ENCODE results near the gene PRRT1. TPM values are rescaled to one million over a fixed set of nuclear protein-coding genes. Genes with fewer than 3 reads are reported as not detected.
A peak's percentile ranks its signal among the peaks of the same experiment; 100 is the strongest.

The PRRT1 gene
- total RNA-seq, result 1 to 10 TPM in 3 of 4 donors, not detected in 1; 3.1 to 4.1 (median 3.8) TPM

GRCh38 chr6:32151863-32152768 is at the start of gene PRRT1:
Gene PRRT1, minus strand, starts transcription at chr6:32151939. Its CDS starts 112 bp downstream, at chr6:32151827.
- DNase-seq, result no peak
- H3K4me3 ChIP-seq, result peak within 1 kb of the TSS; percentile 24 to 74 (median 60)
- no peak for TF ChIP-seq POLR2A (IDR thresholded peaks at IDR 0.05)
- TF ChIP-seq, protein P1, sequence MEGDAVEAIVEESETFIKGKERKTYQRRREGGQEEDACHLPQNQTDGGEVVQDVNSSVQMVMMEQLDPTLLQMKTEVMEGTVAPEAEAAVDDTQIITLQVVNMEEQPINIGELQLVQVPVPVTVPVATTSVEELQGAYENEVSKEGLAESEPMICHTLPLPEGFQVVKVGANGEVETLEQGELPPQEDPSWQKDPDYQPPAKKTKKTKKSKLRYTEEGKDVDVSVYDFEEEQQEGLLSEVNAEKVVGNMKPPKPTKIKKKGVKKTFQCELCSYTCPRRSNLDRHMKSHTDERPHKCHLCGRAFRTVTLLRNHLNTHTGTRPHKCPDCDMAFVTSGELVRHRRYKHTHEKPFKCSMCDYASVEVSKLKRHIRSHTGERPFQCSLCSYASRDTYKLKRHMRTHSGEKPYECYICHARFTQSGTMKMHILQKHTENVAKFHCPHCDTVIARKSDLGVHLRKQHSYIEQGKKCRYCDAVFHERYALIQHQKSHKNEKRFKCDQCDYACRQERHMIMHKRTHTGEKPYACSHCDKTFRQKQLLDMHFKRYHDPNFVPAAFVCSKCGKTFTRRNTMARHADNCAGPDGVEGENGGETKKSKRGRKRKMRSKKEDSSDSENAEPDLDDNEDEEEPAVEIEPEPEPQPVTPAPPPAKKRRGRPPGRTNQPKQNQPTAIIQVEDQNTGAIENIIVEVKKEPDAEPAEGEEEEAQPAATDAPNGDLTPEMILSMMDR (IDR thresholded peaks at IDR 0.05), result no peak
- no peaks in the 10 kb centered on the region for H3K9me3 ChIP-seq
- H3K4me1 ChIP-seq, result peaks cover 0 to 30% (median 5%) of the 10 kb centered on the region in 4 donors
- no peaks in the 10 kb centered on the region for H3K27me3 ChIP-seq
- H3K27ac ChIP-seq, result peak within 1 kb of the TSS; percentile 17 to 85 (median 74)
- H3K36me3 ChIP-seq, result peaks cover 0 to 13% (median 0%) of the 10 kb centered on the region in 3 donors

DNA sequence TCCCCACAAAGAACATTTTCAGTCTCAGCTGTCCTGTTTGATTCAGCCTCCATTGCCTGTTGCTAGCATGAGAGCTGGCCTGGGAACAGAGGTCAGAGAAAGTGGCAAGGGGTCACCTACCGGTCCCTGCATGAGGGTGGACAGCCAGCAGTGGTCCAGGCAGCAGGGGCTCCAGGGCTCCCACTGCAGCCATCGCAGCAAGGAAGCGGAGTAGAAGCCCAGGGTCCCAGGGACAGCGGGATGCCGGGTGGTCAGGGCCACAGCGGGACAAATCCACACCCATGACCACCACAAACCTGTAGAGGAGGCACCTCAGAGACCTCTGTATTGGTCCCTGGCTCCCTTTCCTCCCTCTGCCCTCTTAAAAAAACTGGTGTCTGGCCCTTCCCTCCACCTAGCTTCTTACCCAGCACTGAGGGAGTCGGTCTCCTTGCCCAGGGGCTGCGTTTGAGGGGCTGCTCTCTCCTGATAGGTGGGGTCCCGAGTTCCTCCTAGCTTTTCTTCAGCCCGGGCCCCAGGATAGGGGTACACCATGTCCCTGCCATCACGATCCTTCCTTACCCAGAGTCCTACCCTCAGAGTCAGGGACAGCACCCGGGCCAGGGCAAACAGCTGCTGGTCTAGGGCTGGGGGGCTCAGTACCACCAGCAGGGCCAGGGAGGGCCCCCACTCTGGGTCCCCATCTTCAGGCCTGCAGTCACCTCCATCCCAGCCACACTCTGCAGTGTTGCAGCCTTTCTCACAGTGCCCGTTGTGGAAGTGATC is 49.2 kb upstream of the PRRT1 start:
- peaks cover 0 to 10% (median 0%) of the 10 kb centered on the region in 4 donors for H3K4me1 ChIP-seq
- H3K27ac ChIP-seq, result no peak overlapping the region
- TF ChIP-seq POLR2A (IDR thresholded peaks at IDR 0.05), result no peak
- TF ChIP-seq, protein P1 (IDR thresholded peaks at IDR 0.05), result no peak
- no peaks in the 10 kb centered on the region for H3K27me3 ChIP-seq
- DNase-seq, result no peak
- H3K36me3 ChIP-seq, result no peaks in the 10 kb centered on the region
- H3K9me3 ChIP-seq, result no peaks in the 10 kb centered on the region
- no peak overlapping the region for H3K4me3 ChIP-seq

- Histone ChIP-seq H3K9me3 (no peaks in the 10 kb centered on the region), H3K4me3 (no peak overlapping the region), H3K36me3 (no peaks in the 10 kb centered on the region), H3K4me1 (peaks cover 0 to 17% (median 2%) of the 10 kb centered on the region in 4 donors), H3K27ac (no peak overlapping the region), H3K27me3 (no peaks in the 10 kb centered on the region)
- no peak for DNase-seq
- TF ChIP-seq, protein P1 (IDR thresholded peaks at IDR 0.05), result no peak
- TF ChIP-seq POLR2A (IDR thresholded peaks at IDR 0.05), result no peak
These were observed 47.1 kb upstream of the PRRT1 start for GRCh38 chr6:32198866-32199265.

GRCh38 chr6:32198345-32198696 is 46.6 kb upstream of the PRRT1 start:
- DNase-seq, result no peak
- TF ChIP-seq, protein P1 (IDR thresholded peaks at IDR 0.05), result no peak
- TF ChIP-seq POLR2A (IDR thresholded peaks at IDR 0.05), result no peak
- Histone ChIP-seq H3K27me3 (no peaks in the 10 kb centered on the region), H3K4me1 (peaks cover 1 to 17% (median 3%) of the 10 kb centered on the region in 4 donors), H3K9me3 (no peaks in the 10 kb centered on the region), H3K36me3 (no peaks in the 10 kb centered on the region), H3K27ac (no peak overlapping the region), H3K4me3 (no peak overlapping the region)

- H3K9me3 ChIP-seq, result no peaks in the 10 kb centered on the region
- peak in 1 of 3 donors; percentile 65 for DNase-seq
These were observed 45.2 kb upstream of the PRRT1 start for GRCh38 chr6:32196682-32197616.

More at GRCh38 chr6:32196682-32197616, 45.2 kb upstream of the PRRT1 start:
- Histone ChIP-seq H3K4me1 (peaks cover 3 to 24% (median 6%) of the 10 kb centered on the region in 4 donors), H3K27me3 (no peaks in the 10 kb centered on the region), H3K36me3 (no peaks in the 10 kb centered on the region), H3K27ac (peak overlapping the region; percentile 94 to 99 (median 98)), H3K4me3 (peak overlapping the region; percentile 69 to 80 (median 74))
- no peak for TF ChIP-seq POLR2A (IDR thresholded peaks at IDR 0.05)
- TF ChIP-seq, protein P1 (IDR thresholded peaks at IDR 0.05), result no peak
